Hepatocyte (in vitro differentiated cells): ENCODE measurements around the gene FAM120B.

Experiments
- CTCF ChIP-seq: fragments of 200-600 bp; sonication (generic); IDR thresholded peaks from 2 replicates; pipeline ENCODE4 v1.5.1; 2016; ENCODE audit warnings: antibody characterized with exemption, mild to moderate bottlenecking; ENCODE audit not compliant: poor library complexity
- EZH2 ChIP-seq: fragments of 200-600 bp; sonication (generic); IDR thresholded peaks from 2 replicates; pipeline ENCODE4 v1.6.1; 2016; ENCODE audit warnings: antibody characterized with exemption, mild to moderate bottlenecking, borderline replicate concordance
- EZH2phosphoT487 ChIP-seq: fragments of 200-600 bp; sonication (generic); IDR thresholded peaks from one replicate; pipeline ENCODE4 v1.6.1; 2018; ENCODE audit warnings: antibody characterized with exemption, mild to moderate bottlenecking, low read depth, moderate library complexity; ENCODE audit not compliant: unreplicated experiment, severe bottlenecking

DNA sequence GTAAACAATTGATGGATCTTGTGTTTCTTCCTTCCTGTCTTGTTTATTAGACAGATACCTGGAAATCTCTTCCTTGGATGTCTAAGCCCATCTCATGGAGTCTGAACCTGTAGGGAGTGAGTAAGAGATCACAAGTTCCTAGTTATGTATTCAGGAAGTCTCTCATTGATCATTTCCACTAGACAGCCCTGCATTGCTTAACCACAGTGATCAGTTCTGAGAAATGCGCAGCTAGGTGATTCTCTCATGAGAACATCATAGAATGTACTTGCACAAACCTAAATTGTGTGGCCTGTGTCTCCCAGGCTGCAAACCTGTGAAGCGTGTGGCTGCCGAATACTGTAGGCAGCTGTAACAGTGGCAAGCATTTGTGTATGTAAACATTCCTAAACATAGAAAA lies 39.1 kb downstream of the FAM120B start:
- TF ChIP-seq CTCF (no peak), EZH2phosphoT487 (no peak), EZH2 (no peak)
